ENCODE data around the gene ROBO1. TPM values are rescaled to one million over a fixed set of nuclear protein-coding genes. Genes with fewer than 3 reads are reported as not detected.

The ROBO1 gene
- total and polyA plus RNA-seq, 2 of the 8 experiments (the other 6 are each of a cell fraction or from before 2014, with no cell fraction given) = 51.4 to 91.0 TPM

GRCh38 chr3:79278681-79279080, 489.1 kb downstream of the ROBO1 start:
- H3K79me1 ChIP-seq (ENCODE audit: low read depth, low read length) = no peaks in the 10 kb centered on the region
- 80% methylated on average over 1 of the region's 1 CpG; no CpG with 5 or more reads in 1 of the 2 experiments for whole genome bisulfite sequencing, 2 experiments (ENCODE audit: extremely low coverage in 1 of 2, insufficient coverage in 1 of 2, insufficient read length in 1 of 2, insufficient replicate concordance in 2 of 2, low coverage in 1 of 2, low lambda C conversion rate in 2 of 2, missing lambda C conversion rate in 1 of 2)
- H3K23me2 ChIP-seq (ENCODE audit: low read depth, low read length) = 0 out of 2 replicates have a peak, but pooled peaks cover 1% of the 10 kb centered on the region
- H3K36me3 ChIP-seq (ENCODE audit: control insufficient read depth in 2 of 4, insufficient read depth in 4 of 4, low read length in 3 of 4) = no peaks in the 10 kb centered on the region
- H3K9me3 ChIP-seq (ENCODE audit: insufficient read depth in 2 of 2, low read depth in 1 of 2, low read length in 1 of 2) = no peaks in the 10 kb centered on the region
- H2BK120ac ChIP-seq (replicated peaks; ENCODE audit: low read depth, low read length) = no peak overlapping the region
- H2BK12ac ChIP-seq (ENCODE audit: low read depth, low read length) = no peak overlapping the region
- no peaks in the 10 kb centered on the region for H4K20me1 ChIP-seq (replicated peaks in 1 of 2; ENCODE audit: control insufficient read depth in 1 of 2, insufficient read depth in 2 of 2, low read length in 2 of 2)
- no peak overlapping the region for H2BK5ac ChIP-seq (ENCODE audit: low read depth, low read length)
- DNase-seq (ENCODE audit: low read depth in 1 of 2, low spot score in 2 of 2) = no peak
- no peak overlapping the region for H3K23ac ChIP-seq (ENCODE audit: insufficient read length)
- H3K79me2 ChIP-seq (ENCODE audit: control insufficient read depth in 1 of 2, insufficient read depth in 2 of 2, low read length in 2 of 2) = no peaks in the 10 kb centered on the region
- no peak overlapping the region for H3K4me2 ChIP-seq (ENCODE audit: insufficient read depth in 1 of 2, low read depth in 2 of 2, low read length in 2 of 2)
- H3K4me1 ChIP-seq (replicated peaks in 1 of 4; ENCODE audit: control insufficient read depth in 3 of 4, insufficient read depth in 4 of 4, low read length in 3 of 4) = no peaks in the 10 kb centered on the region
- no peak overlapping the region for H2AK5ac ChIP-seq (ENCODE audit: low read depth, low read length)
- no peak overlapping the region for H3K4ac ChIP-seq (replicated peaks; ENCODE audit: insufficient read length, low read depth, low read length)
- H4K8ac ChIP-seq (ENCODE audit: extremely low read depth, insufficient read depth, low read length) = no peak overlapping the region
- FAIRE-seq = no peak
- CTCF ChIA-PET (ENCODE audit: partially characterized antibody) = no interaction called here
- peaks cover 0 to 1% (median 0%) of the 10 kb centered on the region in 4 experiments; a peak in 1 of 7 replicates for H3K27me3 ChIP-seq (replicated peaks in 1 of 4; ENCODE audit: control insufficient read depth in 3 of 4, extremely low read depth in 1 of 4, insufficient read depth in 3 of 4, low read length in 3 of 4)
- H3K27ac ChIP-seq (ENCODE audit: low read depth, low read length) = no peak overlapping the region
- no peak overlapping the region for H3K56ac ChIP-seq (replicated peaks; ENCODE audit: insufficient read length, low read depth, low read length)
- H4K5ac ChIP-seq (ENCODE audit: insufficient read length, low read depth, low read length) = no peak overlapping the region
- POLR2A ChIA-PET (ENCODE audit: partially characterized antibody) = no interaction called here
- 0 out of 2 replicates have a peak overlapping the region, but pooled peaks have one; percentile 39 for H2AFZ ChIP-seq (ENCODE audit: low read length)
- H3K4me3 ChIP-seq (ENCODE audit: extremely low read depth in 1 of 4, insufficient read depth in 2 of 4, low read depth in 3 of 4, low read length in 4 of 4) = no peak overlapping the region
- H2BK20ac ChIP-seq (ENCODE audit: low read length) = no peak overlapping the region
- no peak overlapping the region for H3K18ac ChIP-seq (ENCODE audit: extremely low read depth, low read length)
- no peak overlapping the region for H4K91ac ChIP-seq (replicated peaks; ENCODE audit: insufficient read length, low read length)
- no peak overlapping the region for H3K9ac ChIP-seq (replicated peaks in 1 of 4; ENCODE audit: extremely low read depth in 1 of 4, low read depth in 3 of 4, low read length in 3 of 4)
- H2BK15ac ChIP-seq (ENCODE audit: low read length) = no peak overlapping the region
- no peak overlapping the region for H3K14ac ChIP-seq (ENCODE audit: insufficient read length)
- no peak for TF ChIP-seq RXRA (IDR thresholded peaks at IDR 0.05; ENCODE audit: insufficient read depth, low read depth, low read length)
- TF ChIP-seq EZH2 (IDR thresholded peaks at IDR 0.05; ENCODE audit: low read depth, low read length, severe bottlenecking) = no peak
- no peak for TF ChIP-seq SIX5 (IDR thresholded peaks at IDR 0.05; ENCODE audit: low read depth, low read length)
- no peak for TF ChIP-seq TAF1 (IDR thresholded peaks at IDR 0.05; ENCODE audit: low read depth, low read length)
- no peak for TF ChIP-seq SRF (IDR thresholded peaks at IDR 0.05; ENCODE audit: low read depth, low read length)
- TF ChIP-seq HDAC2 (IDR thresholded peaks at IDR 0.05; ENCODE audit: borderline replicate concordance in 1 of 2, low read depth in 2 of 2, low read length in 2 of 2) = no peak
- TF ChIP-seq SIN3A (conservative IDR thresholded peaks at IDR 0.05 in 1 of 2, IDR thresholded peaks at IDR 0.05 in 1 of 2; ENCODE audit: low read depth in 1 of 2, low read length in 2 of 2) = no peak
- no peak for TF ChIP-seq POLR2AphosphoS5 (IDR thresholded peaks at IDR 0.05; ENCODE audit: low read depth, low read length)
- no peak for TF ChIP-seq CHD1 (IDR thresholded peaks at IDR 0.05; ENCODE audit: low read depth, low read length)
